ENCODE measurements around the gene LRRTM4. TPM values are rescaled to one million over a fixed set of nuclear protein-coding genes. Genes with fewer than 3 reads are reported as not detected.

Gene LRRTM4
- total RNA-seq, 1 donor from 2014 or later = 1.8 TPM

DNA sequence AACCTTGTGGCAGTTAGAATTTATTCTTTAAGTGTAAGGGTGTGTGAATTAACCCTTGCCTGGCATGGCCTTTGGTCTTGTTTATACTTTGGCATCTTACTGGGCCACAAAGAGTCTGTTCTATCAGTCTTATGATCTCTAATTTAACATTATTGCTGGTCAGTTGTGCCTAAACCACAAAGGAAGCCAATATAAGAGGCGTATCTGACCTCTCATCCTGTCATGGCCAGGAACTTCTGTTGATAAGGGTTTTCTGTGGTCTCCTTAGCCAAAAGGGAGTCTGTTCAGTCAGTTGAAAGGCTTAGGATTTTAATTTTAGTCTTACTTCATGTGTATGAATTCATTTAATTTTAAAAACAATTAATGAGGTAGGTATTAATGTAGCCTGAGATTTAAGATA lies 127.2 kb downstream of the LRRTM4 start:
- Mint-ChIP-seq H3K36me3 (ENCODE audit: low read depth, unreplicated experiment) (no peaks in the 10 kb centered on the region), H3K9me3 (ENCODE audit: unreplicated experiment) (no peaks in the 10 kb centered on the region), H3K27ac (ENCODE audit: unreplicated experiment) (no peak overlapping the region), H3K4me3 (ENCODE audit: unreplicated experiment) (no peak overlapping the region), H3K27me3 (ENCODE audit: unreplicated experiment) (peaks cover 4% of the 10 kb centered on the region), H3K4me1 (ENCODE audit: unreplicated experiment) (peaks cover 4% of the 10 kb centered on the region)
- no peak for DNase-seq (ENCODE audit: low spot score)
- TF ChIP-seq, protein P1, sequence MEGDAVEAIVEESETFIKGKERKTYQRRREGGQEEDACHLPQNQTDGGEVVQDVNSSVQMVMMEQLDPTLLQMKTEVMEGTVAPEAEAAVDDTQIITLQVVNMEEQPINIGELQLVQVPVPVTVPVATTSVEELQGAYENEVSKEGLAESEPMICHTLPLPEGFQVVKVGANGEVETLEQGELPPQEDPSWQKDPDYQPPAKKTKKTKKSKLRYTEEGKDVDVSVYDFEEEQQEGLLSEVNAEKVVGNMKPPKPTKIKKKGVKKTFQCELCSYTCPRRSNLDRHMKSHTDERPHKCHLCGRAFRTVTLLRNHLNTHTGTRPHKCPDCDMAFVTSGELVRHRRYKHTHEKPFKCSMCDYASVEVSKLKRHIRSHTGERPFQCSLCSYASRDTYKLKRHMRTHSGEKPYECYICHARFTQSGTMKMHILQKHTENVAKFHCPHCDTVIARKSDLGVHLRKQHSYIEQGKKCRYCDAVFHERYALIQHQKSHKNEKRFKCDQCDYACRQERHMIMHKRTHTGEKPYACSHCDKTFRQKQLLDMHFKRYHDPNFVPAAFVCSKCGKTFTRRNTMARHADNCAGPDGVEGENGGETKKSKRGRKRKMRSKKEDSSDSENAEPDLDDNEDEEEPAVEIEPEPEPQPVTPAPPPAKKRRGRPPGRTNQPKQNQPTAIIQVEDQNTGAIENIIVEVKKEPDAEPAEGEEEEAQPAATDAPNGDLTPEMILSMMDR (IDR thresholded peaks at IDR 0.05; ENCODE audit: unreplicated experiment) = no peak

DNA sequence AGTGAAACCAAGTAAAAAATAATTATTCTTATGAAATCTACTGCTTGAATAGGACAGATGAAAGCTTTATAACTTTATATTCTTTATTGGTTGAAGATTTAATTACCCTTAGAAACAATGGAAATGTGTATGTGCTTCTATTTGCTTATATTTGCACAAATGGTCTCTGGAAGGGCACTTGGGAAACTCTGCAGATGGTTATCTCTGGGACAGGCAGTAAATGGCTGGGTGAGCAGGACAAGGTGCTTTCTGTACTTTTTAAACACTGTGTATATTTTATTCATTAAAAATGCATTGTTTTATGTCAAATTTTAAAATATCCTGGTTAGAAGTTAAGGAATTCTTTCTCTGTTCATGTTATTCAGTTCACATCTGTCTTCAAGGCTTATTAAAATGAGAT lies 131.1 kb downstream of the LRRTM4 start:
- no peak for DNase-seq (ENCODE audit: low spot score)
- H3K27me3 Mint-ChIP-seq (ENCODE audit: unreplicated experiment) = peaks cover 4% of the 10 kb centered on the region
- no peaks in the 10 kb centered on the region for H3K4me1 Mint-ChIP-seq (ENCODE audit: unreplicated experiment)
- H3K9me3 Mint-ChIP-seq (ENCODE audit: unreplicated experiment) = no peaks in the 10 kb centered on the region
- no peak overlapping the region for H3K27ac Mint-ChIP-seq (ENCODE audit: unreplicated experiment)
- no peak overlapping the region for H3K4me3 Mint-ChIP-seq (ENCODE audit: unreplicated experiment)
- TF ChIP-seq, protein P1 (IDR thresholded peaks at IDR 0.05; ENCODE audit: unreplicated experiment) = no peak
- H3K36me3 Mint-ChIP-seq (ENCODE audit: low read depth, unreplicated experiment) = no peaks in the 10 kb centered on the region

DNA sequence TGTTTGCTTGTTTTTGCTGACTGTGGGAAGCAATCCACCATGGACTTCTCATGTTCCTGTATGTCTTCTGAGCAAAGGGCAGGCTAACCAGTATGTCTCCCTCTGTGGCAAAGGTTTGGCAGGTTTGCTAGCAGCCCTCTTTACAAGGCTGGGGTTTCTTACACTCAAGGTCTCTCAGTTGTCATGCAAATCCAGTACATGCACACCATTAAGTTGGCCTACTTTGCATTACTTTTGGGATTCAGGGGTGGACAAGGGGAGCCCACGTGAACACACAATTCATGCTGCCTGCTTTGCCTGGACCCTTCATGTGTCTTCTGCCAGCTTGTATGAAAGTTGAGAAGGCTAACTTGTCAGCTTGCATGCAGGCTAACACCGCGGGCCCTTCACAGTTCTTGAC lies 134.9 kb downstream of the LRRTM4 start:
- Mint-ChIP-seq H3K27me3 (ENCODE audit: unreplicated experiment) (no peaks in the 10 kb centered on the region), H3K27ac (ENCODE audit: unreplicated experiment) (no peak overlapping the region), H3K4me3 (ENCODE audit: unreplicated experiment) (no peak overlapping the region), H3K9me3 (ENCODE audit: unreplicated experiment) (no peaks in the 10 kb centered on the region), H3K36me3 (ENCODE audit: low read depth, unreplicated experiment) (no peaks in the 10 kb centered on the region), H3K4me1 (ENCODE audit: unreplicated experiment) (no peaks in the 10 kb centered on the region)
- DNase-seq (ENCODE audit: low spot score) = no peak
- TF ChIP-seq, protein P1 (IDR thresholded peaks at IDR 0.05; ENCODE audit: unreplicated experiment) = no peak

DNA sequence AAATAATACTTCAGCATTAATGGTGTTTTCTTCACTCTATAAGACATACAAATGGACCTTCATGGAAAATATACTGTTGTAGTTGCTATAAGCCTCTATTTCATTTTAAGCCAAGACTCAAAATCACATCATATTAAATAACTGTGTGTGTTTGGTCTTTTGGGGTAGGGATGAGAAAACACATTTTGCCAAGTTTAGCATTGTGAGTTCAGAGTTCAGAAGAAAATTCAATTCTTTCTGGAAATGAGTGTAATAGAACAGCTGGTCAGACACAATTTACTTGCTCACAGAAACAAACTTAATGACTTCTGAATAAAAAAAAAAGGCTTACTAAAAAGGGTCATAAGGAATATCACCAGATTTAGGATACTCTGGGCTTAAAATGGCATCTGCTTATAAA lies 149.5 kb downstream of the LRRTM4 start:
- TF ChIP-seq, protein P1 (IDR thresholded peaks at IDR 0.05; ENCODE audit: unreplicated experiment) = no peak
- no peaks in the 10 kb centered on the region for H3K9me3 Mint-ChIP-seq (ENCODE audit: unreplicated experiment)
- no peaks in the 10 kb centered on the region for H3K27me3 Mint-ChIP-seq (ENCODE audit: unreplicated experiment)
- no peaks in the 10 kb centered on the region for H3K36me3 Mint-ChIP-seq (ENCODE audit: low read depth, unreplicated experiment)
- H3K27ac Mint-ChIP-seq (ENCODE audit: unreplicated experiment) = no peak overlapping the region
- no peak for DNase-seq (ENCODE audit: low spot score)
- no peak overlapping the region for H3K4me3 Mint-ChIP-seq (ENCODE audit: unreplicated experiment)
- H3K4me1 Mint-ChIP-seq (ENCODE audit: unreplicated experiment) = no peaks in the 10 kb centered on the region

DNA sequence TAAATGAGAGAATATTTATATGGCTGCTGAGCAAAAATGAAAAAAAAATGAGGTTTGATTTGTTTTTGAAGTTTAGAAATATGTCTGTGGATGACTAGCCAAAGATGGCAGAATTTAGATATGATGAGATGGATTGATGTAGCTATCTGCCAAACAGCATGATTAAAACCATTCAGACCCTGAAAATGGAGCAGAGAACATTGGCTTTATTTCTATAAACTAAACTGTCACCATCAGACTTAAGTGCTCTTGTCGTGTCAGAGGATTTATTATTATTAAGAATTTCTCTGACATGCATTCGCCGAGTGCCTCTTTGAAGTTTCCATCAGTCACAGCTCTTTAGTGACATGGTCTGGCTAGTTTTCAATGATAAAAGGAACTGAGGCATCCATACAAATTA lies 151.7 kb downstream of the LRRTM4 start:
- Mint-ChIP-seq H3K4me3 (ENCODE audit: unreplicated experiment) (no peak overlapping the region), H3K36me3 (ENCODE audit: low read depth, unreplicated experiment) (no peaks in the 10 kb centered on the region), H3K9me3 (ENCODE audit: unreplicated experiment) (no peaks in the 10 kb centered on the region), H3K27me3 (ENCODE audit: unreplicated experiment) (no peaks in the 10 kb centered on the region), H3K27ac (ENCODE audit: unreplicated experiment) (no peak overlapping the region), H3K4me1 (ENCODE audit: unreplicated experiment) (no peaks in the 10 kb centered on the region)
- DNase-seq (ENCODE audit: low spot score) = no peak
- TF ChIP-seq, protein P1 (IDR thresholded peaks at IDR 0.05; ENCODE audit: unreplicated experiment) = no peak
